K562 (cell line): ENCODE results near the gene FGFRL1. TPM values are rescaled to one million over a fixed set of nuclear protein-coding genes. Genes with fewer than 3 reads are reported as not detected.
A peak's percentile ranks its signal among the peaks of the same experiment; 100 is the strongest.

Experiments used
- ARID2 ChIP-seq: fragments of 450-650 bp; IDR thresholded peaks from 2 replicates; pipeline ENCODE4 v1.6.1; 2017; ENCODE audit warnings: antibody characterized with exemption, mild to moderate bottlenecking
- ASH1L ChIP-seq: fragments of 450-650 bp; IDR thresholded peaks from 2 replicates; pipeline ENCODE4 v1.6.1; 2018; ENCODE audit warnings: borderline replicate concordance, mild to moderate bottlenecking, low read depth; ENCODE audit not compliant: partially characterized antibody
- CTBP1 ChIP-seq: fragments of 450-650 bp; IDR thresholded peaks from 2 replicates; pipeline ENCODE4 v1.6.1; 2016; ENCODE audit warnings: borderline replicate concordance
- DIDO1 ChIP-seq: fragments of 450-650 bp; IDR thresholded peaks from 2 replicates; pipeline ENCODE4 v1.6.1; 2016; ENCODE audit warnings: low read depth, missing biosample characterization, missing genetic modification characterization
- JUND ChIP-seq, 2 experiments: IDR thresholded peaks; 2 replicates in 1 of 2; 3 replicates in 1 of 2; pipeline ENCODE4 v1.6.1; 2011; ENCODE audit warnings: borderline replicate concordance in 2 of 2, low read depth in 2 of 2, low read length in 2 of 2, improper control_type of control experiment in 1 of 2, missing biosample characterization in 1 of 2, missing genetic modification characterization in 1 of 2, missing genetic modification reagents in 1 of 2
- MEF2A ChIP-seq: IDR thresholded peaks from 2 replicates; pipeline ENCODE4 v1.6.1; 2011; ENCODE audit warnings: low read depth, mild to moderate bottlenecking, low read length, moderate library complexity; ENCODE audit not compliant: control insufficient read depth
- MLLT1 ChIP-seq, 2 experiments: fragments of 450-650 bp; IDR thresholded peaks; 2 replicates each; pipeline ENCODE4 v1.6.1; 2016
- MYC ChIP-seq, 2 experiments: fragments of 250-450 bp in 1 of 2; sonication (Bioruptor Pico) in 1 of 2; IDR thresholded peaks; 2 replicates each; pipeline versions ENCODE4 v1.5.1 to v1.6.1; 2012 to 2021; ENCODE audit warnings: low read depth in 2 of 2, borderline replicate concordance in 1 of 2, improper control_type of control experiment in 1 of 2, low read length in 1 of 2, mild to moderate bottlenecking in 1 of 2, moderate library complexity in 1 of 2
- NR2C2 ChIP-seq, 2 experiments: fragments of 200-800 bp in 1 of 2; sonication (Bioruptor generic) in 1 of 2; sonication (generic) in 1 of 2; formaldehyde crosslinking in 1 of 2; IDR thresholded peaks; 2 replicates each; pipeline versions ENCODE4 v1.6.1 to v1.8.0; 2016 to 2022; ENCODE audit warnings: mild to moderate bottlenecking in 1 of 2, missing compliant biosample characterization in 1 of 2, missing genetic modification characterization in 1 of 2, missing genetic modification reagents in 1 of 2
- RBBP5 ChIP-seq: fragments of 200-600 bp; sonication (generic); IDR thresholded peaks from 2 replicates; pipeline ENCODE4 v1.6.1; 2012; ENCODE audit warnings: borderline replicate concordance, mild to moderate bottlenecking, low read length, control low read depth, inconsistent platforms; ENCODE audit not compliant: insufficient read depth, poor library complexity, severe bottlenecking
- SAFB ChIP-seq: fragments of 200-400 bp; formaldehyde crosslinking; IDR thresholded peaks from 2 replicates; pipeline ENCODE4 v1.6.1; 2017; ENCODE audit warnings: low read depth, low read length, borderline replicate concordance
- ZKSCAN8 ChIP-seq: fragments of 200-800 bp; sonication (Bioruptor generic); IDR thresholded peaks from 2 replicates; pipeline ENCODE4 v1.6.1; 2016; ENCODE audit warnings: missing genetic modification characterization, missing compliant biosample characterization
- ZNF121 ChIP-seq: sonication (generic); formaldehyde crosslinking; conservative IDR thresholded peaks from 2 replicates; pipeline ENCODE4 v1.8.0; 2022; ENCODE audit warnings: missing genetic modification reagents
- ZNF717 ChIP-seq: fragments of 250-450 bp; sonication (Bioruptor Pico); IDR thresholded peaks from 2 replicates; pipeline ENCODE4 v1.5.0; 2021
- polyA plus RNA-seq, 8 experiments: library from polyadenylated mRNA; depleted of rRNA in 4 of 8; stranded (reverse) in 5 of 8; unstranded in 3 of 8; fragments of >200 nt; fragmentation: Nextera tagmentation in 2 of 8; fragmentation: Illumina TruSeq in 1 of 8; extraction: Ambion mirVana in 2 of 8; extraction: Trizol in 1 of 8; gene quantifications; 2 replicates each; pipeline versions ENCODE4 v1.2.1 to v1.2.3, GENCODE V29; 2011 to 2014; ENCODE audit warnings: inconsistent platforms in 1 of 8, missing spikeins in 1 of 8
- total RNA-seq, 7 experiments: library from RNA; depleted of rRNA in 6 of 7; stranded (reverse); fragments of >200 nt in 6 of 7; fragmentation: Illumina TruSeq in 2 of 7; extraction: Trizol in 2 of 7; gene quantifications; 2 replicates each; pipeline versions ENCODE4 v1.2.1 to v1.2.3, GENCODE V29; 2011 to 2021; ENCODE audit warnings: low replicate concordance in 1 of 7
- TF ChIP-seq, protein P1 (sequence below): IDR thresholded peaks from 2 replicates; pipeline ENCODE4 v1.6.1; 2016; ENCODE audit warnings: missing genetic modification characterization, missing compliant biosample characterization
- TF ChIP-seq, protein P2 (sequence below): sonication (generic); formaldehyde crosslinking; IDR thresholded peaks from 2 replicates; pipeline ENCODE4 v1.9.0; 2022; ENCODE audit warnings: mild to moderate bottlenecking, missing genetic modification reagents
- TF ChIP-seq, protein P3 (sequence below): fragments of 200-400 bp; formaldehyde crosslinking; IDR thresholded peaks from 2 replicates; pipeline ENCODE4 v1.6.1; 2017; ENCODE audit warnings: mild to moderate bottlenecking, low read depth, low read length, moderate library complexity

FGFRL1 gene
- total and polyA plus RNA-seq, 9 of the 15 experiments (the other 6 are each of a cell fraction or from before 2014, with no cell fraction given) = 0.34 to 49.9 (median 14.6) TPM

DNA sequence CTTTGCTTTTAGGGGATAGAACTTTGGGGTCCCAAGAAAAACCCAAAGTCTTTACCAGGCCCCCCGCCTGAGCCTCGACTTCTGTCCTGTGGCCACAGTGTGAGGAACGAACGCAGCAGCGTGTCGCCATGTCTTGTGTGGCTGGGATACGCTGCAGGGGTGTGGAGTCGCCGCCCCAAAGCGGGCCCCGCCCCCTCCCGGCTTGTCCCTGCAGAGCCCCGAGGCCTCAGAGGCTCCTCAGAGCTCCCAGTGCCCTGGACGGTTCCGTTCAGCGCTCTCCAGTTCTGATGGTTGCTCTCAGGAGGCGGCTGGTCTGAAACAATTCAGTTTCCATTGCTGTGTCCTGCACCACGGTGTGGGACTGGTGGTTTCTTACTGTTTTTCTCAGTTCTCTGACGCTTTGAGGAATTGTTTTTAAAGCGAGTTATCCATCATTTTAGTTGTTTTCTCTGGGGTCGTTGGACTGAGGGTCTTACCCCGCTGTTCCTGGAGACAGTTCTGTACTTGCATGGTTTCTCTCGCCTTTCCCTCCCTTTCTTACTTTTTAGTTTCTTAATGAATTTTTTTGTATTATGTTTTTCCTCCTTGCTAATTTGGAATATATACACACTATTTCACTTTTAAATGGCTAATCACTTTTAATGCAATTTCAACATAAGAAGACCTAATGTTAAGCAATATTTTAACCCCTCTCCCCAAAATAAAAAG lies 26.1 kb upstream of the FGFRL1 start (continued):
- TF ChIP-seq DIDO1 (tag) (no peak), SAFB (no peak), ASH1L (no peak), ZKSCAN8 (CRISPR knock-in tag) (no peak), RBBP5 (no peak), MEF2A (no peak), JUND (IDR thresholded peaks at IDR 0.05; ENCODE audit: borderline replicate concordance, low read depth, low read length) (0 out of 2 replicates have a peak, but pooled peaks have one; percentile 12), JUND (tag; IDR thresholded peaks at IDR 0.05; ENCODE audit: borderline replicate concordance, low read depth, low read length) (no peak), NR2C2 (CRISPR knock-in tag; IDR thresholded peaks at IDR 0.05) (no peak), NR2C2 (tag; IDR thresholded peaks at IDR 0.05) (no peak), MYC (IDR thresholded peaks at IDR 0.05; ENCODE audit: low read depth, low read length) (peak; percentile 54), MYC (CRISPR knock-in tag; IDR thresholded peaks at IDR 0.05; ENCODE audit: borderline replicate concordance, low read depth) (no peak), ZNF121 (CRISPR knock-in tag) (no peak), ARID2 (no peak), ZNF717 (CRISPR knock-in tag) (no peak), MLLT1 (IDR thresholded peaks at IDR 0.05) (0 out of 4 replicates have a peak, but pooled peaks of 1 of the 2 experiments have one; percentile 43), CTBP1 (peak; percentile 38; the same call in 1 of the 2 replicates)
- TF ChIP-seq, protein P1, sequence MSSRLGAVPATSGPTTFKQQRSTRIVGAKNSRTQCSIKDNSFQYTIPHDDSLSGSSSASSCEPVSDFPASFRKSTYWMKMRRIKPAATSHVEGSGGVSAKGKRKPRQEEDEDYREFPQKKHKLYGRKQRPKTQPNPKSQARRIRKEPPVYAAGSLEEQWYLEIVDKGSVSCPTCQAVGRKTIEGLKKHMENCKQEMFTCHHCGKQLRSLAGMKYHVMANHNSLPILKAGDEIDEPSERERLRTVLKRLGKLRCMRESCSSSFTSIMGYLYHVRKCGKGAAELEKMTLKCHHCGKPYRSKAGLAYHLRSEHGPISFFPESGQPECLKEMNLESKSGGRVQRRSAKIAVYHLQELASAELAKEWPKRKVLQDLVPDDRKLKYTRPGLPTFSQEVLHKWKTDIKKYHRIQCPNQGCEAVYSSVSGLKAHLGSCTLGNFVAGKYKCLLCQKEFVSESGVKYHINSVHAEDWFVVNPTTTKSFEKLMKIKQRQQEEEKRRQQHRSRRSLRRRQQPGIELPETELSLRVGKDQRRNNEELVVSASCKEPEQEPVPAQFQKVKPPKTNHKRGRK (tag) = peak; percentile 53; the same call in 1 of the 2 replicates
- TF ChIP-seq, protein P2, sequence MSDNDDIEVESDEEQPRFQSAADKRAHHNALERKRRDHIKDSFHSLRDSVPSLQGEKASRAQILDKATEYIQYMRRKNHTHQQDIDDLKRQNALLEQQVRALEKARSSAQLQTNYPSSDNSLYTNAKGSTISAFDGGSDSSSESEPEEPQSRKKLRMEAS (CRISPR knock-in tag) = 0 out of 2 replicates have a peak, but pooled peaks have one; percentile 28
- TF ChIP-seq, protein P3, sequence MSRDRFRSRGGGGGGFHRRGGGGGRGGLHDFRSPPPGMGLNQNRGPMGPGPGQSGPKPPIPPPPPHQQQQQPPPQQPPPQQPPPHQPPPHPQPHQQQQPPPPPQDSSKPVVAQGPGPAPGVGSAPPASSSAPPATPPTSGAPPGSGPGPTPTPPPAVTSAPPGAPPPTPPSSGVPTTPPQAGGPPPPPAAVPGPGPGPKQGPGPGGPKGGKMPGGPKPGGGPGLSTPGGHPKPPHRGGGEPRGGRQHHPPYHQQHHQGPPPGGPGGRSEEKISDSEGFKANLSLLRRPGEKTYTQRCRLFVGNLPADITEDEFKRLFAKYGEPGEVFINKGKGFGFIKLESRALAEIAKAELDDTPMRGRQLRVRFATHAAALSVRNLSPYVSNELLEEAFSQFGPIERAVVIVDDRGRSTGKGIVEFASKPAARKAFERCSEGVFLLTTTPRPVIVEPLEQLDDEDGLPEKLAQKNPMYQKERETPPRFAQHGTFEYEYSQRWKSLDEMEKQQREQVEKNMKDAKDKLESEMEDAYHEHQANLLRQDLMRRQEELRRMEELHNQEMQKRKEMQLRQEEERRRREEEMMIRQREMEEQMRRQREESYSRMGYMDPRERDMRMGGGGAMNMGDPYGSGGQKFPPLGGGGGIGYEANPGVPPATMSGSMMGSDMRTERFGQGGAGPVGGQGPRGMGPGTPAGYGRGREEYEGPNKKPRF = no peak
